ENCODE results near the gene PGPEP1.
"Not testable (repeated sequence)": the region's sequence is repeated elsewhere in the genome, so short reads cannot be mapped to it uniquely, and the experiment has no call there.

PGPEP1 gene

DNA sequence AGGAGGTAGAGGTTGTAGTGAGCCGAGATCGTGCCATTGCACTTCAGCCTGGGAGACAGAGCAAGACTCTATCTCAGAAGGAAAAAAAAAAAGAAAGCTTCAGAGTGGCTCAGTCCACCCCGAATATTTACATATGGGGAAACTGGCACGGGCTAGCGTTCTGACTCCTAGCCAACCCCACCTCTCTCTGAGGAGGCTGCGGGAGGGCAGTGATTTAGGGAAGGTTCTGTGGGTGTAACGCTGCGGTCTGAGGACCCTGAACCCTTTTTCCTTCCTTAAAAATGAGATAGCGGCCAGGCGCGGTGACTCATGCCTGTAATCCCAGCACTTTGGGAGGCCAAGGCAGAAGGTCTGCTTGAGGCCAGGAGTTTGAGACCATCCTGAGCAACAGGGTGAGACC, 52.0 kb downstream of the PGPEP1 start:
- no peak for DNase-seq

DNA sequence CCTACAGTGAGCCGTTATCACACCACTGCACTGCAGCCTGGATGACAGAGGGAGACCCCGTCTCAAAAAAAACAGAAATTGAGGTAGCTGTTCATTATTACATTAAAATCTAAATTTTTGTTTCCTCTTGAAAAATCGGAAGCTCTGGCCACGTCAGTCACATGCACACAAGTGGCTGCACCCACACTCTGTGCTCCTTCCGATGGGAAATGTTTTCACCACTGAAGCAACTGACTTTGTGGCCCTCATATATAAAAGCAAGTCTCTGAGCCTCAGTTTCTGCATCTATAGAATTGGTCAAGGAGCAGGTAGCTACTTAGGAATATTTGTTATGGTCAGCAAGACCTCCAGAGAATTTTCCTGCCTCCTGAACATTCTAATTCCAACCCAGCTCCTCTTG, 52.5 kb downstream of the PGPEP1 start:
- DNase-seq = no peak

DNA sequence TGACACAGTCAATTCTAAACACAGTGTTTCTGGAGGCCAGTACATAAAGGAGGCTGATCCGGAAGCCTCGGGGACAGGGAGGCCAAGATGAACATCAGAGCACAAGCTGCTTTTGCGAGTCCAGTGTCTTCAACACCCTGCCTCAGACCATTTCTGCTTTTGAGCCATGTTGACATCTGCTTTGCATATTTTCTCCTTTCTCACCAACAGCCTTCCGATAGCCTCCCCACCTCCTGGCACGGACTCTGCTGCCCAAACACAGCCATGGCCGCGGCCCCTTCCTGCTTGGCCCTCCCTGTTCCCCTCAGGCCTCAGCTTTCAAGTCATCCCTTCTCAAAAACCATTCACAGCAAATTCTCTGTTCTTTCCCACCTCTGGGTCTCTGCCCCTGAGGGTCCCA, 53.4 kb downstream of the PGPEP1 start:
- no peak for DNase-seq

DNA sequence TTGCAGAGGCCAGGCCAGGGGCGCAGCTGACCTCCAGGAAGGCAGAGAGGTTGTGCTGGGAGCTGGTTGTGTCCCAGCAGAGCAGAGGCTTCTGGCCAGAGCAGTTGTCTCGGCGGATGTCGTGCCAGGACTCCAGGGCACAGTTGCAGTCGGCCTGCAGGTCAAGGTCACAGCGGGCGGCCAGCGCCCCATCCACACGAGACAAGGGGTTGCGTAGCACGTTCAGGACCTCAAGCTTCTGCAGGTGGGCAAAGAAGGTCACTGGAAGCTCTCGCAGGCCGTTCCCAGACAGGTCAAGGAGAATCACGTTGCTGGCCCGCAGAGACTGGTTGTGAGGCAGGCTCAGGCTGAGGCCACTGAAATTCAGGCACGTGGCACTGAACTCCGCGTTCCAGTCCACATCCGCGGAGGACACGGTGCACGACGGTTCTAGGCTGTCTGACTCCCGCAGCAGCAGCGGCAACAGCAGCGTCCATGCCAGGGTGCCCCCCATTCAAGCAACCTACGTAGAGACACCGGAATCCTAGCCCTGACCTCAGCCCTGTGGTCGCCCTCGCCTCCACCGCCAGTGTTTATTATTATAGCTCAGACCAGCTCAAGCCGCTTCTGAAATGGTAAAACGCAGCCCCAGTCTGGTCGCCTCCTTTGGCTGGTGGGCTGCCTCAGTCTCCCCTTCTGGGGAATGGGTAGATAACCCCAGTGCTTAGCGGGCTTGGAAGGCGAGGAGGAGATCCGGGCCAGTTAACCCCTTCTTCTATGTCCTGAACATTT, 56.3 kb downstream of the PGPEP1 start:
- no peak for DNase-seq

DNA sequence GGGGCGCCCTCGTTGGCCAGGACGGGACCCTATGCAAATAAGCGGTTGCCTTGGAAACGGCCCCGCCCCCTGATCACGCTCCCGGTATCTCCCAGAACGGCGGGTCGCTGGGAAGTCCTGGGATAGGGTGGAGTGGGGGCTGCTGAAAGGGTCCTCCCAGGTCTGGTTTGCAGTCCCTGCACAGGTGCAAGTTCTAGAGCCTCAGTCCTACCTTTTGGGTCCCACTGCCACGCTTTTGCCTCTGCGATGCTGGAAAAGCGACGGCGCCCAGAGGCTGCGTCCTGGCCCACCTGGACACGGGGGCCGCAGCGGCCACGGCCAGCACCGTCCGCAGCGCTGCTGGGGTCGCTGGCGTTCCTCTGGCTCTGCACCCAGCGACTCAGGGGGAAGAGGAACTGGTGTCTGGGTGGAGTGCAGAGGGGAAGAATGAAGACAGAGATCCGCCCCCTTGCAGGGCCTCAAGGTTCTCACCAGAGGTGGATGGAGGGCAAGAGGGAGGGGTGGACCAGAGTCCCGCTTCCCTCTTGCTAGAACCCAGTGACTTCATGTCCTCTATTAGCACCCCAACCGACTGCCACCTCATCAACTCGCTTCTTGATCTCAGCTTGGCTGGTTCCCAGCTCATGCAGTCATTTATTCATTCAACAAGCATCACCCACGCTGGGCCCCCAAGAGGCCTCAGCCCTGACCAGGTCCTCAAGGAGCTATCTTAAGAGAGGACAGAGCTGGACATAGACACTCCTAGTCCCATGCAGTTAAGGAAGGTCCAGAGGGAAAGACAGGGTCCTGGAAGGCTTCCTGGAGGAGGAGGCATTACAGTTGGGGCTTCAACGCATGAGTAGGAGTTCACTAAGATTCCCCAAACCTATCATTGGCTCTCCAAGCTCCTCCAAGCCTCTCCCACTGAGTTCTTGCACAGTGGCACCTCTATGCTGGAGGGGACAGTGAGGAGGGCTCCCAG, 57.1 kb downstream of the PGPEP1 start, which contains the start of gene LRRC25:
Gene LRRC25 (minus strand): TSS at position 381 of the 961 bp plus-strand sequence. CDS start 659 bp downstream, outside the sequence.
- DNase-seq = no peak

DNA sequence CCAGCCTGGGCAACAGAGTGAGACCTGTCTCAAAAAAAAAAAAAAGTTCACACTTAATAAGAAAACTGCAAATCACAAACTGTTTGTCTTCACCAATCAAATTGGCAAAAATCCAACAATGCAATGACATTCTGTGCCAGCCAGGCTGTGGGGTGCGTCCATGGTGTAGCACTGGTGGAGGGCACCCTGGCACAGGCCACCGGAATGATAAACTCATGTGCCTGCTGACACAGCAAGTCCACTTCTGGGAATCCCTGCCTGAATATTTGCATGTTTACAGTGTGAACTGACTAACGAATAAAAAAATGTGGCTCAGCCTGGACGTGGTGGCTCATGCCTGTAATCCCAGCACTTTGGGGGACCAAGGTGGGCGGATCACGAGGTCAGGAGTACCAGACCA, 58.6 kb downstream of the PGPEP1 start:
- DNase-seq = no peak

DNA sequence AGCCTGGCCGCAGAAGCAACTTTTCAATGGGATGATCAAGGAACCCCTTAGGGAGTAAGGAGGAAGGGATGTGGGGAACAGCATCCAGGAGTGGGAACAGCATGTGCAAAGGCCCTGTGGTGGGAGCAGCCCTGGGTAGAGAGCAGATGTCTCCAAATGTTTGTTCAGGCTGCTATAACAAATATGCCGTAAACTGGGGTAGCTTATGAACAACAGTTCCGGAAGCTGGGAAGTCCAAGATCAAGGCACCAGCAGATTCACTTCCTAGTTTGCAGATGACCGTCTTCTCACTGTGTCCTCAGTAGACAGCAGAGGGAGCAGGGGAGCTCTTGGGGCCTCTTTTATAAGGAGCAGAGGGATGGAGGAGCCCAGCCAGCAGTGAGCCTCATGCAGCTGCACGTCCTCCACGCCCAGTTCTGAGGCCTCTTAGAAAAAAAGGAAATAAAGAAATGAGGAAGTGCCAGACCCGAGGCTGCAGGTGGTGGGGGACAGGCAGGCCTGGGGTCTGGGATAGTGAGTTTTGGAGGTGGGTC, 61.2 kb downstream of the PGPEP1 start:
- peak; percentile 54 for DNase-seq

DNA sequence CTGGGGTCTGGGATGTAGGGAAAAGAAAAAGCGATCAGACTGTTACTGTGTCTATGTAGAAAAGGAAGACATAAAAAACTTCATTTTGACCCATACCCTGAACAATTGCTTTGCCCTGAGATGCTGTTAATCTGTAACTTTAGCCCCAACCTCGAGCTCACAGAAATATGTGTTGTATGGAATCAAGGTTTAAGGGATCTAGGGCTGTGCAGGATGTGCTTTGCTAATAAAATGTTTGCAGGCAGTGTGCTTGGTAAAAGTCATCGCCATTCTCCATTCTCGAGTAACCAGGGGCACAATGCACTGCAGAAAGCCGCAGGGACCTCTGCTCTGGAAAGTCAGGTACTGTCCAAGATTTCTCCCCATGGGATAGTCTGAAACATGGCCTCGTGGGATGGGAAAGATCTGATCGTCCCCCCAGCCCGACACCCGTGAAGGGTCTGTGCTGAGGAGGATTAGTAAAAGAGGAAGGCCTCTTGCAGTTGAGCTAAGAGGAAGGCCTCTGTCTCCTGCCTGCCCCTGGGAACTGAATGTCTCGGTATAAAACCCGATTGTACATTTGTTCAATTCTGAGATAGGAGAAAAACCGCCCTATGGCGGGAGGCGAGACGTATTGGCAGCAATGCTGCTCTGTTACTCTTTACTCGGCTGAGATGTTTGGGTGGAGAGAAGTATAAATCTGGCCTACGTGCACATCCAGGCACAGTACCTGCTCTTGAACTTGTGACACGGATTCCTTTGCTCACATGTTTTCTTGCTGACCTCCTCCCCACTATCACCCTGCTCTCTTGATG, 62.3 kb downstream of the PGPEP1 start:
- DNase-seq = not testable (repeated sequence)

DNA sequence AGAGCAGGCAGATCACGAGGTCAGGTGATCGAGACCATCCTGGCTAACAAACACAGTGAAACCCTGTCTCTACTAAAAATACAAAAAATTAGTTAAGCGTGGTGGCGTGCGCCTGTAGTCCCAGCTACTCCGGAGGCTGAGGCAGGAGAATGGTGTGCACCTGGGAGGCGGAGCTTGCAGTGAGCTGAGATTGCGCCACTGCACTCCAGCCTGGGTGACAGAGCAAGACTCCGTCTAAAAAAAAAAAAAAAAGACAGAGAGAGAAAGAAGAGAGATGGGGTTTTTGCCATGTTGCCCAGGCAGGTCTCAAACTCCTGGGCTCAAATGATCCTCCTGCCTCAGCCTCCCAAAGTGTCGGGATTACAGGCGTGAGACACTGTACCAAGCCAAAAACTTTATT, 65.4 kb downstream of the PGPEP1 start:
- DNase-seq = not testable (repeated sequence)

DNA sequence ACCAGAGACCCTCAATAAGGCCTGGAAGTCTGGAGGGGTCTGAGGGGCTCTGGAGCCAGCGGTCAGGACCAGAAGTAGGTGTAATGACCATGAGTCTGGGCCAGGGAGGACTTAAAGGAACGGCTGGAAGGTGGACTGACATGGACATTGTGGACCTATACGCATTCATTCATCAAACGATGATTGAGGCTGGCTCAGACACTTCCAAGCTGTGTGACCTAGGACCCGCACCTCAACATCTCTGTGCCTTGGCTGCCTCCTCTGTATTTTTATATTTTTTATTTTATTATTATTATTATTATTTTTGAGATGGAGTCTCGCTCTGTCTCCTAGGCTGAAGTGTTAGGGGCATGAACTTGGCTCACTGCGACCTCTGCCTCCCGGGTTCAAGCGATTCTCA, 66.4 kb downstream of the PGPEP1 start:
- no peak for DNase-seq

DNA sequence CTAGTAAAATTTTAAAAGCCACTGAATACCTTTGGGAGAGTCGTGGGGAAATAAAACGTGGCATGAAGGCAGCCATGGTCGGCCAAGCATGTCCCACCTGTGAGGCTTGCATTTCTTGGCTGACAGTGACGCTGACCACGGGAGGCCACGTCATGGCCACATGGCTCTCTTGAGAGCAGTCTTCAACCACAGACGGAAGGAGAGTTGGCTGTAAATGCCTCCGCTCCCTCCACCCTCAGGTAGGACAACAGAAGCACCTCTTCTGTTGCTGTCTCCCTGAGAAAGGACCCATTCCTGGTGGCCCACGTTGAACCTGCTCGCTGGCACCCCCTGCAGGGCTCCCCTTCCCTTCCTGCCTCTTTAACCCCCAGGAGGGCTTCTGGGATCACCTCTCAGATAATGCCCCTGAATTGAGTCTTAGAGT, 67.7 kb downstream of the PGPEP1 start:
- DNase-seq = peak; percentile 46

DNA sequence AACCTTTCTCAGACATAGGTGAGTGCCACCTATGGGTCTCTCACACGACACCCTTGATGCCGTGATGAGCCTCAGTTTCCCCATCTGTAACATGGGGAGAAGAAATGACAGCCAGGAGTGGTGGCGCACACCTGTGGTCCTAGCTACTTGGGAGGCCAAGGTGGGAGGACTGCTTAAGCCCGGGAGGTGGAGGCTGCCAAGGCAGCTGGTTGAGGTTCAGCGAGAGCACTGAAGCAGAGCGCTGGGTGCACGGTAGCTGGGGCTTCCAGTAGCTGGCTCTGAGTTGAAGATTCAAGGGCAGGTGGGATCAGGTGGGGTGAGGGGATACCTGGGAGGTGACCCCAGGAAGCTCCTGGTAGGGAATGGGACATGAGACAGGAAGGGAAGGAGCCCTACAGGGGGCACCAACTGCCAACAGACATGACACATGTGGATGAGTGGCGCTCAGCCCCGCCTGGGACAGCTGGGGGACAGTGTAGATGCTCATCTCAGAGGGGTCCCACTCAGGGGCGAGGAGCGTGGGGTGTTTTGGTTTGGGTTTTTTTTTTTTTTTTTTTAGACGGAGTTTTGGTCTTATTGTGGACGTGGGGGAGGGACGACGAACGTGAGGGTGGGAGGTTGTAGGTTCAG, 72.3 kb downstream of the PGPEP1 start:
- DNase-seq = no peak

DNA sequence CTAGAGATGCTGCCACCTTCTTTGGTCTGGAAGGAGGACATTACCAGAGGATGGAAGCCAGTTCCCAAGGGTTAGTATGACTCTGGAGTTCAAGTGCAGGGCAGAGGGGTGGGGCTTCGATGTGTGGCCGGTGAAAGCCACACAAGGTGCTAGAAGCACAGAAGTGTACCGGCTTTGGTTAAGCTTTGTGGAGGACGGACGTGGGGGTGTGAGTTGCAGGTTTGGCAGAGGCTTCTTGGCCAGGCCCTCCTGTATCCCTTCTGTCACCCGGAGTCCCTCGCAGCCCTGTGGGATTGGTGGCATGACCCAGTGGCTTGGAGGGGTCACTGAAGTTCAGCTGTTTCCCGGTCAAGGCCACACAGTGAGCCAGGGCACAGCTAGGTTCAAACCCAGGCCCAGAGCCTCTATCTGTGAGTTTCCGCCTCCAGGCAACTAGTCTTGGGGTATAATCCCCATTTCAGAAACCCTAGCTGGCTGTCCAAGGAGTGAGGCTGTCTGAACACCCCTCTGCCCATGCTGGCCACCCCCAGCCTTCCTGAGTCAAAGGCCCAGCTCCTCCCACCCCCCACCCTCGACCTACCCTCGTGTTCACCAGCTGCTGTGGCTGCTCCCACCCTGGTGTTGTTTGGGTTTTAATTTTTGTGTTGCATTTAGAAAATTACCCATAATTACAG, 74.2 kb downstream of the PGPEP1 start:
- no peak for DNase-seq

DNA sequence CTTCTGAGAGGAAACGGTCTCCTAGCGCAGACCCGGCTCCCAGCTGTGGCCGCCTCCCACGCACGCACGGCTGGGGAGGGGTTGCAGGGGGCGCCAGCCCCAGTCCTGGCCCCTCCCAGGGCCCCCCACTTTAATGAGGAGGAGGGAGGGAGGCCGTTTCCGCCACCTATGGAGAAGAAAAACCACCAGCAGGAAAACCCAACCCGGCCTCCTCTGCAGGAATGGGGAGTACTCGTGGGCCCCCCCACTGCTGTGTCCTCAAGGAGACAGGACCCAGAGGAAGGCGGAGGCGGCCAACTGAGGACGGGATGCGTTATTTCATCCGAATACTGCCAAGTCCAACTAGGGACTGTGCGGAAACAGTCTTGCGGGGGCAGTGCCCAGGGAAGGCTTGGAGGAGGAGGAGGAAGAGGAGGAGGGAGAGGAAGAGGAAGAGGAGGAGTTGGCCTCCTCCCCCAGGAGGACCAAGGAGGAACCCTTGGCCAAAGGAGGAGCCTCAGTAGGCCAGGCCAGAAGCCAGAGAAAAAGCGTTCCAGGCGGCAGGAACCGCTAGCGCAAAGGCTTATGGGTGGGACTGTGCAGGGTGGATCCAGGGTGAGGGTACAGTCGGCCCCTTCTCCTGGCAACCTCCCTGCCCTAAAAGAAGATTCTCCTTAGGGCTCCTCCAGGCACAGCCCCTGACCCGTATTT, 74.9 kb downstream of the PGPEP1 start:
- DNase-seq = no peak

DNA sequence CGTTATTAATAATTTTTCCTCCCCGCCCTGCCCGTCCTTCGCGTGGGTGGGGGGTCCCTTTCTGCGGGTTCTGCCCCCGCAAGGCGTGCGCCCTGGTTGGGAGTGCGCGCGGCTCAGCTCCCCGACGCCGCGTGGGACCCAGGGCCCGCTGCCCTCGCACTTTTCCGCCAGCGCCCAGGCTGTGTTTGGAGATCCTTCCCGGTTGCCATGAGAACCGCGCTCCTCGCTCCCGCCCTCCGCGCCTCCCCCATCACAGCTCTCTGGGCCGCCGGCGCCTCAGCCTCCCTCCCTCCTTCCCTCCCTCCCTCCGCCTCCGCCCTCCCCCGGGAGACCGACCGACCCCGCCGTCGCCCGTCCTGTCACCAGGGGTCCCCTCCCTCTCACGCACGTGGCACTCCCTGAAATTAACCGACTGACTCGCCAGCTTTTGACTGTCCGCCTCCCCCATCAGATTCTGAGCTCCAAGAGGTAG, 76.4 kb downstream of the PGPEP1 start:
- peak; percentile 75 for DNase-seq

DNA sequence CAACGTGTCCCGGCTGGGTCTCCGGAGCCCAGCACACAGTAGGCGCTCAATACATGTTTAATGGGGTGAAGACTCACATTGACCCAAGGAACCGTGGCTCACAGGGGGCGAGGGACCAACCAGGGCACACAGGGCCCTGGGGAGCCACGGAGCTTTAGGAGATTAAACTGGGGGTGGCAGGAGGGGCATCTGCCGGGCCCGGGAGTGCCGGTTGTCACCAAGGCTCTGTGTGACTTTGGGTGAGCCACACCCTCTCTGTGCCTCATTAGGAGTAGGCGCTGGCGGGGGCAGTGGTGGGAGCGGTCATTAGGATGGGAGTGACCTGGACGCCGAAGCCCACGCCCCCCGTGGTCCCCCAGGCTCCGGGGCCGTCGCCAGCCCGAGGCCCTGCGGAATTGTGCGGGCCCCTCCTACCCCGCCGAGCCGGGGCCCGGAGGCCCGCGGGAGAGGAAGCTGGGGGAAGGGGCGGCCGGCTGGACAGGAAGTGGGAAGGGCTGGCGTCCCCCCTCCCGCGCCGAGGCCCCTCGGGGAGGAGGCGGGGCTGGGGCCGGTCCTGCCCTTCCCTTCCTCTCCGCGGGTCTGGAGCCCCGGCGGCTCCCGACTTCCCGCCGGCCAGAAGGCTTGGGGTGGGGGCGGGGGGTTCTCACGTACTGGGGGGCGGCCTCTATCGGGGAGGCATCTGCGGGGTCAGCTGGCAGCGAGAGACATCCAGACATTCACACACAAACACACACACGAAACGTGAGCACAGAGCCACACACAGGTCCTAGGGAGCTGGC, 77.0 kb downstream of the PGPEP1 start:
- peak; percentile 74 for DNase-seq

DNA sequence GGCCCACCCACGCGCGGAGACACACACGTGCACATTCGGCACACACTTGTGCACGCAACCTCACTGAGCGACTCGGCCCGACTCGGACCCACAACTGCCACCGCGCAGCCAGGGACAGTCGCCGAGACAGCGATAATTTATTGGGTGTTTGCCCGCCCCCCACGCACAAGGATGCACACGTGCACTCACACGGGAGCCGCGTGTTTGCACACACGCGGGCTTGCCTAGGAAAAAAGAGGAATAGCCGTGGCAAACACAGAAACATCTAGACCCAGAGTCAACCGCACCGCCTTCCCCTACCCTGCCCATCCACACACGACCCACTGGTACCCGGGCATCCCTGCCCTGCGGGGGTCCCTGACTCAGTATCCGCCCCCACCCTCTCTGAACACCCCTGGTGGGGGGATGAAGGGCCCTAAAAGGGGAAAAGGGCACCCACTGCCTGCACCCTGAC, 77.7 kb downstream of the PGPEP1 start:
- no peak for DNase-seq

DNA sequence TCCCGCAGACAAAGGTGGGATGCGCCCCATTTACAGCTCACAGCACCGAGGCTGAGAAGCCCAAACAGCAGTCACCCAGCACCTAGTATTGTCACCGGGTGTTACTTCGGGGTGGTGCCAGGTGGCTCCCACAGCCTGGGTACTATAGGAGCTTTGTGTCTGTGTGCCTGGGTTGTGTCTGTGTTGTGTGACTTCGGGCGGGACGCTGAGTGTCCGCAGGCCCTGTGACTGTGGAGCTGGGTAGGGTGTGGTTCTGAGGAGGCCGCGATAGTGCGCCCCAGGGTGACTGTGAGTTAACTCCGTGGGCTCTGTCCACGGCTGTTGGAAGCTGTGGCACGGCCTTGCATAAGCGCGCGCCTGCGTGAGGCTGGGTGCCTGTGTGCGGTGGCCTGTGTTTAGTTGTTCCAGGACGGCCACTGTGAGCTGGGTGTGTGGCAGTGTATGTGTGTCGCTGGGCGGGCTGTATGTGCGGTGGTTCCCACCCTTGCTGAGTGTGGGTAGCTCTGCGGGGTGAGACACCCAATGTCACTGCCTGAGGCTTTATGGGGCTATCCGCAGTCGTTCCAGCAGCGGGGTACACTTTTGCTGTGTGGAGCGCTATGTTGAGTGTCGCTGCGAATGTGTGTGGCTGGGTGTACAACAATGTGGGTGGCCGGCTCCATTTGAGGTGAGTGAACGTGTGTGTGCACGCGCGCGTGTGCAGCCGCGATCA, 78.2 kb downstream of the PGPEP1 start:
- no peak for DNase-seq

DNA sequence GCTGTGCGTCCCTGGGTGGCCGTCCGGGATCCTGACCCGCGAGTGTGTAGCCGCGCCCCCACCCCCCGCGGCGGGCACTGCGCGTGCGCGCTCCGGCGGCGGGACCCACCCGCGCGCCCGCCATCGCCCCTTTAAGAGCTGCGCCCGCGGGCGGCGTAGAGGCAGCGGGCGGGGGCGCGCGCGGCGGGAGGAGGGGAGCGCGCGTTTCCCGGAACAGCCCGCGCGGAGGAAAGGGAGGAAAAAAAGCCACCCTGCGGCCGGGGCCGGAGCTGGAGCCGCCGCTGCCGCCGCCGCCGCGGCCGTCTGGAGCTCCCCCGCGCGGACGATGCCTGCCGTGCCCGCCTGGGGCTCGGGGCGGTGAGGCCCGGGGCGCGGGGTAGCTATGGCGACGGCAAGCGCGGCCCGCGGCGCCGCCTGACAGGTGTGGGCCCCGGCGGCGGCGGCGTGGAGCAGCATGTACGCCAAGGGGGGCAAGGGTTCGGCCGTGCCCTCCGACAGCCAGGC, 78.8 kb downstream of the PGPEP1 start, which contains the start of gene SSBP4:
Gene SSBP4 (plus strand): TSS at position 204 of the 504 bp plus-strand sequence. CDS start 251 bp downstream, at position 455.
- peak; percentile 49 for DNase-seq
